ENCODE measurements around the gene MOB1B.
A peak's percentile ranks its signal among the peaks of the same experiment; 100 is the strongest.
"Not testable (repeated sequence)": the region's sequence is repeated elsewhere in the genome, so short reads cannot be mapped to it uniquely, and the experiment has no call there.

The MOB1B gene

GRCh38 chr4:70880739-70881138 lies 21.4 kb upstream of the MOB1B start:
- no peaks in the 10 kb centered on the region for H4K20me1 ChIP-seq
- no peak overlapping the region for H3K4me3 ChIP-seq
- TF ChIP-seq Cebpa-rat (IDR thresholded peaks at IDR 0.05) = no peak
- no peak overlapping the region for H3K27ac ChIP-seq
- no peaks in the 10 kb centered on the region for H3K4me1 ChIP-seq
- no peak overlapping the region for H3K9ac ChIP-seq
- H3K9me3 ChIP-seq (replicated peaks in 1 of 11) = no peaks in the 10 kb centered on the region
- no peak overlapping the region for H3K4me2 ChIP-seq
- H3K27me3 ChIP-seq = no peaks in the 10 kb centered on the region
- no peaks in the 10 kb centered on the region for H3K36me3 ChIP-seq

- no peaks in the 10 kb centered on the region for H3K4me1 ChIP-seq
- H3K9me3 ChIP-seq (replicated peaks in 1 of 11) = no peaks in the 10 kb centered on the region
- H3K27me3 ChIP-seq = no peaks in the 10 kb centered on the region
- H3K9ac ChIP-seq = no peak overlapping the region
- no peak overlapping the region for H3K4me3 ChIP-seq
- no peak overlapping the region for H3K4me2 ChIP-seq
- no peaks in the 10 kb centered on the region for H4K20me1 ChIP-seq
- no peak for TF ChIP-seq Cebpa-rat (IDR thresholded peaks at IDR 0.05)
- no peaks in the 10 kb centered on the region for H3K36me3 ChIP-seq
- no peak overlapping the region for H3K27ac ChIP-seq
Observed at GRCh38 chr4:70885174-70885573, 17.0 kb upstream of the MOB1B start.

- Histone ChIP-seq H3K27me3 (no peaks in the 10 kb centered on the region), H3K27ac (peak overlapping the region in 1 of 11 experiments; percentile 31; a peak in 2 of 22 replicates)
- no peak for TF ChIP-seq Cebpa-rat (IDR thresholded peaks at IDR 0.05)
Observed at GRCh38 chr4:70892086-70892769, 9.9 kb upstream of the MOB1B start.

GRCh38 chr4:70893790-70894189 lies 8.4 kb upstream of the MOB1B start:
- Histone ChIP-seq H3K27me3 (no peaks in the 10 kb centered on the region), H3K4me3 (no peak overlapping the region), H3K36me3 (no peaks in the 10 kb centered on the region), H4K20me1 (no peaks in the 10 kb centered on the region), H3K9me3 (replicated peaks in 1 of 11) (no peaks in the 10 kb centered on the region), H3K4me2 (no peak overlapping the region), H3K4me1 (peaks cover 7 to 20% (median 14%) of the 10 kb centered on the region in 10 experiments; a peak in 18 of 20 replicates), H3K9ac (no peak overlapping the region), H3K27ac (no peak overlapping the region)
- TF ChIP-seq Cebpa-rat (IDR thresholded peaks at IDR 0.05) = no peak

More at GRCh38 chr4:70892086-70892769, 9.9 kb upstream of the MOB1B start:
- Histone ChIP-seq H3K9ac (no peak overlapping the region), H3K4me1 (peaks cover 7 to 20% (median 14%) of the 10 kb centered on the region in 10 experiments; a peak in 18 of 20 replicates), H3K4me2 (peak overlapping the region in 2 of 11 experiments; percentile 9 to 28; a peak in 2 of 22 replicates), H3K4me3 (no peak overlapping the region), H3K36me3 (no peaks in the 10 kb centered on the region), H3K9me3 (replicated peaks in 1 of 11) (no peaks in the 10 kb centered on the region), H4K20me1 (no peaks in the 10 kb centered on the region)

GRCh38 chr4:70895405-70895804 lies 6.8 kb upstream of the MOB1B start:
- Histone ChIP-seq H4K20me1 (no peaks in the 10 kb centered on the region), H3K27me3 (no peaks in the 10 kb centered on the region), H3K36me3 (no peaks in the 10 kb centered on the region), H3K27ac (0 out of 22 replicates have a peak overlapping the region, but pooled peaks of 1 of the 11 experiments have one; percentile 3), H3K4me3 (no peak overlapping the region), H3K9ac (no peak overlapping the region), H3K9me3 (replicated peaks in 1 of 11) (no peaks in the 10 kb centered on the region), H3K4me1 (peaks cover 7 to 20% (median 14%) of the 10 kb centered on the region in 10 experiments; a peak in 18 of 20 replicates), H3K4me2 (peak overlapping the region in 9 of 11 experiments; percentile 6 to 54 (median 36); a peak in 14 of 22 replicates)
- TF ChIP-seq Cebpa-rat (IDR thresholded peaks at IDR 0.05) = no peak

- H3K9ac ChIP-seq = no peak overlapping the region
- no peaks in the 10 kb centered on the region for H3K27me3 ChIP-seq
- peaks cover 7 to 20% (median 14%) of the 10 kb centered on the region in 10 experiments; a peak in 18 of 20 replicates for H3K4me1 ChIP-seq
- peak overlapping the region in 9 of 11 experiments; percentile 6 to 54 (median 36); a peak in 15 of 22 replicates for H3K4me2 ChIP-seq
- H4K20me1 ChIP-seq = no peaks in the 10 kb centered on the region
- no peak overlapping the region for H3K4me3 ChIP-seq
- no peaks in the 10 kb centered on the region for H3K9me3 ChIP-seq (replicated peaks in 1 of 11)
- H3K36me3 ChIP-seq = no peaks in the 10 kb centered on the region
- TF ChIP-seq Cebpa-rat (IDR thresholded peaks at IDR 0.05) = no peak
- H3K27ac ChIP-seq = 0 out of 22 replicates have a peak overlapping the region, but pooled peaks of 1 of the 11 experiments have one; percentile 3
Observed at GRCh38 chr4:70895811-70896491, 6.2 kb upstream of the MOB1B start.

- not testable (repeated sequence) for H3K36me3 ChIP-seq; H3K27me3 ChIP-seq; H3K9ac ChIP-seq; H3K4me2 ChIP-seq; H3K4me3 ChIP-seq; H3K27ac ChIP-seq; H3K9me3 ChIP-seq (replicated peaks in 1 of 11)
- Histone ChIP-seq H3K4me1 (peaks cover 16 to 26% (median 23%) of the 10 kb centered on the region in 10 experiments), H4K20me1 (peaks cover 0 to 10% (median 0%) of the 10 kb centered on the region in 11 experiments; a peak in 8 of 22 replicates)
Observed at GRCh38 chr4:70898581-70898980, 3.6 kb upstream of the MOB1B start.

GRCh38 chr4:70901607-70901983 lies 574 bp upstream of the MOB1B start:
- Histone ChIP-seq H4K20me1 (peaks cover 6 to 40% (median 22%) of the 10 kb centered on the region in 11 experiments; a peak in 17 of 22 replicates), H3K36me3 (peaks cover 16 to 18% (median 17%) of the 10 kb centered on the region in 11 experiments), H3K9me3 (replicated peaks in 1 of 11) (no peaks in the 10 kb centered on the region; a peak in 2 of 22 replicates), H3K4me3 (peak overlapping the region; percentile 80 to 93 (median 89)), H3K9ac (peak overlapping the region; percentile 81 to 89 (median 86)), H3K4me1 (peaks cover 20 to 40% (median 25%) of the 10 kb centered on the region in 10 experiments), H3K27ac (peak overlapping the region; percentile 61 to 86 (median 78)), H3K4me2 (peak overlapping the region; percentile 81 to 98 (median 91)), H3K27me3 (no peaks in the 10 kb centered on the region)
- TF ChIP-seq Cebpa-rat (IDR thresholded peaks at IDR 0.05) = no peak

GRCh38 chr4:70902577-70903290 lies 565 bp downstream of the MOB1B start:
- H3K9me3 ChIP-seq (replicated peaks in 1 of 11) = no peaks in the 10 kb centered on the region; a peak in 2 of 22 replicates
- no peak for TF ChIP-seq Cebpa-rat (IDR thresholded peaks at IDR 0.05)
- H3K4me3 ChIP-seq = peak overlapping the region; percentile 80 to 93 (median 89)
- H3K36me3 ChIP-seq = peaks cover 18 to 29% (median 25%) of the 10 kb centered on the region in 11 experiments
- H3K27me3 ChIP-seq = no peaks in the 10 kb centered on the region
- H4K20me1 ChIP-seq = peaks cover 6 to 51% (median 32%) of the 10 kb centered on the region in 11 experiments; a peak in 17 of 22 replicates
- peak overlapping the region; percentile 81 to 98 (median 89) for H3K4me2 ChIP-seq
- H3K4me1 ChIP-seq = peaks cover 19 to 46% (median 28%) of the 10 kb centered on the region in 10 experiments
- peak overlapping the region; percentile 81 to 89 (median 86) for H3K9ac ChIP-seq
- peak overlapping the region; percentile 61 to 86 (median 78); a peak in 21 of 22 replicates for H3K27ac ChIP-seq
